GM21576 (cell line): ENCODE data around the gene ZNF175.
A peak's percentile ranks its signal among the peaks of the same experiment; 100 is the strongest.

ENCODE experiments used
- ATAC-seq: cut with Tn5 transposase; IDR thresholded peaks from one replicate; pipeline ENCODE4 v1.9.1; 2021; ENCODE audit warnings: mild to moderate bottlenecking, moderate library complexity; ENCODE audit not compliant: unreplicated experiment

The ZNF175 gene

DNA sequence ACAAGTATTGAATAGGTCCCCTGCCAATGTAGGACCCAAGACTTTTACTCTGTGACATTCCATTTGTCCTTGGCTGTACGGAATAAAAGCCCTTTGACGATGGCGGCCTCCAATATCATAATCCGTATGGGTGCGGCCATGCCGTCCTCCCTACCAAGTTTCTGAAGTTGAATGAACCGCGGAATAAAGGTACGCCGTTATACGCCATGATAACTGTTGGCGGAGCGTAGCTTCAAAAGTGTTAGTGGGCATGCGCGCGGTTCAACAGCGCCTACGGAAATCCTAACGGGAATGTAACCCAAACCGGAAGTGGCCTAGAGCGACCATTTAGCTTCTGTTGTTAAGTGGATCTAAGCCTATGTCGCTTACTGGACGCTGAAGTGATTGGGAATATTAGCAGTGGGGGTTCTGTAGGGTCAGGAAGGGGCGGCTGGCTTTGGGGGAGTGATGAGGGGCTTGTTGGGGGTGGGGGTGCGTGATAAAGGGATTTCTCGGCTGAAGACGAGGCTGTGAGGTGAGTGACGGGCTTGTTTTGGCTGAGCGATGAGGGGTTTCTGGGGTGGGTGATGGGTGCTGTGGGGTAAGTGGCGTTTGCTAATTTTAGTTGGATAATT, at the start of gene ZNF175:
Gene ZNF175 (plus strand): TSS at position 322 of the 614 bp plus-strand sequence. CDS start 2,047 bp downstream, outside the sequence.
- ATAC-seq: no peak

DNA sequence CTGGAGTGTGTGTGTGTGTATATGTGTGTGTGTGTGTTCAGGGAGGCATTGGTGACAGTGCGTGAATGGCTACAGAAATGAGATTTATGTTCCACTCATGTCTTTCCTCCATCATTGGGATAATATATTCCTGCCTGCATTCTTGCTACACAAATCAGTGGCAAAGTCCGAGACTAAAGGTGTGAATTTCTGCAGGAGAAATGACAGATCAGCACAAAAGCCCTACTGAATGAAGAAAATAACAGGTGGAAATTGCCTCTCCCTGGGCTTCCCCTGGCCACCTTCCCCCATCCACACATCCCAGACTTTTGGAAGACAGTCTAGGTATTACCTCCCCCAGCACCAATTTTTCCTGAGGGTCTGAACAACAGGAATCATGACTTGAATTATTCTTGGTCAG, 49.7 kb upstream of the ZNF175 start:
- ATAC-seq: no peak

DNA sequence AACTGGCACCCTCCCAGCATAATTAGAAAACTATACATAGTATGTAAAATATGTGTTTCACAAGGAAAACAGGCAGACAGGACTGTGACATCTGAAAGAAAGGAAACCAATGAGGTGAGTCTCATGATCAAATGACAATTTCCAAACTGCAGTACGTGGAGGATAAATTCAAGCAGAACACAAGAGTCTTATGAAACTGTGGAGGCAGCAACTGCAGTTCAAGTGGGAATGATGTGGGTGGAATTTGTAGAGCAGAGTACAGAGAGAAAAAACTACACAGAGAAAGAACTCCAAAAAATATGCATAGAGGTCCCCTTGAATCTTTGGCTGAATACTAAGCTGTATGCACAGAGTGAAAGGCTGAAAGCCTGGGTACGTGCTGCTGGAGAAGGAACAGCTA, 49.3 kb upstream of the ZNF175 start:
- no peak for ATAC-seq

- ATAC-seq: no peak
Measured at GRCh38 chr19:51524666-51525264, 46.3 kb upstream of the ZNF175 start.

- no peak for ATAC-seq
Measured at GRCh38 chr19:51525651-51526050, 45.4 kb upstream of the ZNF175 start.

- ATAC-seq: no peak
Measured at GRCh38 chr19:51529301-51529700, 41.8 kb upstream of the ZNF175 start.

GRCh38 chr19:51530616-51531015, 40.5 kb upstream of the ZNF175 start:
- no peak for ATAC-seq

DNA sequence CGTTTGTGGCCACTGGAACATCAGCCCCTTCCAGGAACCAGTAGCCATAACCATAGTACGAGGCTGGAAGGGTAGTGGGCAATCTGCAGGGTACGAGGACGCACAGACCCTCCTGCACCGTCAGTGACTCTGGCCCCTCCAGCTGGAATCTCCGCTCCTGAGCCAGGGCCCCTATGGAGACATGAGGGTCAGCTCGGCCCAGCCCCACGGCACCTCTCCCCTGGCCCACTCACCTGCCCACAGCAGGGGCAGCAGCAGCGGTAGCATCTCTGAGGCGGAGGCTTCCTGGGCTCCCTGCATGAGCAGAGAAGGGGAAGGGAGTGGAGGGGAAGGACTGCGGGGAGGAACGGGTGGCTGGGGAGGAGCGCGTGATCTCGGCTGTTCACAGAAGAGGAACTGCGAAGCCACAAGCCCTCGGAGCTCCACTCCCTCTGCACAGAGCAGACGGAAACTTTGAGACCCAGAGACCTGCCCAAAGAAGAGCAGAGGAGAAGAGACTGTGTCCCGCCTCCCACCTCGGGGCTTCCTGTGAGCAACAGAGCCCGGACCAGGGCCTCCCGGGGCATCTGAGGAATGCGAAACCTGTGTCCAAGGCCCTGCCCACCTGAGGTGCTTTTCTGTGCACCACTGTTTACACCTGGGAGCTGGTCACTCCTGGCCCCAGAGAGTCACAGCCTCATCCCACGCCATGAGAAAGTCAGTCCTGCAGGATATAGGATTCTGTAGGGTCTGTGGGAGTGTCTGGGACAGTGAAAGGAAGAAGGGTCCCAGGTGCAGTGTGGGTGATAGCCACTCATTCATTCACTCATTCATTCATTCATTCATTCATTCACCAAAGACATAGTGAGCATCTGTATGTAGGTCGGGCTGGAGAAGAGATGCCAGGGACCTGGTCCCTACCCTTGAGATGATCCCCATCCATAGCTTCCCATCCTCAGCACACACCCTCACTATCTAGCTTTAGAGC, 39.5 kb upstream of the ZNF175 start, which contains the start of gene SIGLEC6:
Gene SIGLEC6 (minus strand): TSS at position 322 of the 967 bp plus-strand sequence. CDS start 22 bp downstream, at position 300.
- ATAC-seq: peak; percentile 58

DNA sequence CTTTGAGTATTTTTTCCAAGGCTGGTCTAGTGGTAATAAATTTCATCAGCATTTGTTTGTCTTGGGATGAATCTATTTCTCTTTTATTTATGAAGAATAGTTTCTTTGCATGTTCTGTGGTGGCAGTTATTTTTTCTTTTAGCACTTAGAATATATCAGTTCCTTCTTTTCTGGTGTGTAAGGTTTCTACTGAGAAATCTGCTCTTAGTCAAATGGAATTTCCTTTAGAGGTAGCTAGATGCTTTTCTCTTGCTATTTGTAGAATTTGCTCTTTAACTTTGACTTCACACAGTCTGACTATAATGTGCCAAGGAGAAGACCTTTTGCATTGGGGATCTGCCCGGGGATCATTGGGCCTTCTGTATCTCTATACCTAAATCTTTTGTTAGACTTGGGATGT, 35.5 kb upstream of the ZNF175 start:
- no peak for ATAC-seq

GRCh38 chr19:51539821-51540366, 31.2 kb upstream of the ZNF175 start:
- no peak for ATAC-seq

DNA sequence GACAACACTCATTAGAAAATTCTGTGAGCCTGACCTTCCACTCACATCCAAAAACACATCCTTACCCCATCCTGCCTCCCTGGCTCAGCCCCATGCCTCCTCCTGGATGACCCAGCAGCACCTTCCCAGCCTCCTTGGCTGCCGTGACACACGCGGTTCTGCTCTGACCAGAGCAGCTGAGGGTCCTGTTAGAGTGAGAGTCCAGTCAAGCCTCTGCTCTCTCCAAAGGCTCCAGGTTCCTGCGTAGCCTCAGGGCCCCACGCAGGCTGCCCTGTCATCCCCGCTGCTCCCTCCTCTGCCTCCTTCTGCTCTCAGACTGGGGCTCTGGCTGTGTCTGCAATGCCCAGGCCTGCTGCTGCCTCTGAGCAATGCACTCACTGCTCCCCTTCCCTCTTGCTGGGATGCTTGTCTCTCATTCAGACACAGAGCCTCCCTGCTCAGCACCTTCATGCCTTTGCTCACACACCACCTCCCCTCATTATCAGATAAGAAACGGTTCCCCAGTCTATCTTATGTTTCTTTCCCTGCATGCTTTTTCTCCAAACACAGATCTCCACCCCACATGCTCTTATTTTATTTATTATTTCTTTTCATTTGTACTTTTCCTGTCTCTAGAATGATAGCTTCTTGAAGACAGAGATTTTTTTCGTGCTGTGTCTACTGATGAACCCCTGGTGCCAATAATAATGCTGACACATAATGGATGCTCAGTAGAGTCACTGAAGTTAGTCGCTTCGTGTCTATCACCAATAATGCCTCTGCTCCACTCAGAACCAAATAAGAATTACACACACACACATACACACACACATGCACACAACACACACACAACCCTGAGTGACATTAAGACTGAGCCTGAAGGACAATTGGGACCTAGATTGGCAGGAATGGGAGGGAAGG, 29.4 kb upstream of the ZNF175 start:
- ATAC-seq: no peak

DNA sequence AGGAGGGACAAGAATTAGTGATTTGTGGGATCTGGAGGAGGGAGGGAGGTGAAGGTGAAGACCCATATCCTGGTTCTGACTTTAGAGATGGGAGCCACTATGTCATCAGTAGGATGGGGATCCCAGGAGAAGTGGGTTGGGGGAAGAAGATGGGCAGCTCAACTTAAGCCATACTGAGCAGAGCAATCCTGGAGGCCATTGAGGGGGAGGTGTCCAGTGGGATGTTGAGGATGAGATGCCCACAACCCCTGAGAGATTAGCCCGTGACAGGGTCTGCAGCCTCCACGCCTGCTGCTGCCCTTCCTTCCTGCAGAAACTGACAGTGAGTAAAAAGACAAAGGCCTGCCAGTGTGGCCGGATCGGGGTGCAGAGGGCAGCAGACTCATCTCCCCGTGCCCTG, 28.4 kb upstream of the ZNF175 start:
- ATAC-seq: no peak

- no peak for ATAC-seq
Measured at GRCh38 chr19:51544038-51544437, 27.0 kb upstream of the ZNF175 start.

- no peak for ATAC-seq
Measured at GRCh38 chr19:51546107-51546649, 24.9 kb upstream of the ZNF175 start.

DNA sequence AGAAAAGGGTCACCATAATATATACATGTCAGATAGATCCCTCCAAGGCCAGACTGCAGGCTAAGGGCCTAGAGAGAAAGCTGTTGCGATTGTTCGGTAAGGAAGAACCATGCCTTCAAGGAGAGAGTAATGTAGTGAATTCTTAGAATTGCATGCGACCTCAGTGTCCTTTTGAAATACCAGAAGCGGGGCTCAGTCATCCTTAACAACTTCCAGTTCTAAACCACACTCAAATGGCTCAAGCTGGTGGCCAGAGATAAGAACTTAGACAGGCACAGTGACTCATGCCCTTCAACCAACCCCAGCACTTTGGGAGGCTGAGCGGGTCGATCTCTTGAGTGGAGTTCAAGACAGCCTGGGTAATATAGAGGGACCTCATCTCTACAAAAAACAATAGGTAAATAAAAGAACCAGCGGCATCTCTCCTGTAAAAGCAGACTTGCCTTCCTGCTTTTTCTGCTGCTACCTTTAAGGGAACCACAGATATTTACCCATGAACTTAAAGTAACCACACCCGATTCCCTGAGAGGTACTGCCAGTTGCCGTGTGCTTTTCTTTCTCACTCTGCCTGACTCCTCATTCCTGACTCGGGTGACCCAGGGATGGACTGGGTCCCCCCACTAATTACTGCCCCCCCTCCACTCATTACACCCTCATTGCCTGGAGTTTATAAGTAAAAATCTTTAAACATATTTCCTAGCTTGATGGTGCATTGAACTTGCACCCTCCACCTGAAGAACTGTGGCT, 24.3 kb upstream of the ZNF175 start:
- no peak for ATAC-seq

GRCh38 chr19:51547397-51548212, 23.5 kb upstream of the ZNF175 start:
- ATAC-seq: no peak

DNA sequence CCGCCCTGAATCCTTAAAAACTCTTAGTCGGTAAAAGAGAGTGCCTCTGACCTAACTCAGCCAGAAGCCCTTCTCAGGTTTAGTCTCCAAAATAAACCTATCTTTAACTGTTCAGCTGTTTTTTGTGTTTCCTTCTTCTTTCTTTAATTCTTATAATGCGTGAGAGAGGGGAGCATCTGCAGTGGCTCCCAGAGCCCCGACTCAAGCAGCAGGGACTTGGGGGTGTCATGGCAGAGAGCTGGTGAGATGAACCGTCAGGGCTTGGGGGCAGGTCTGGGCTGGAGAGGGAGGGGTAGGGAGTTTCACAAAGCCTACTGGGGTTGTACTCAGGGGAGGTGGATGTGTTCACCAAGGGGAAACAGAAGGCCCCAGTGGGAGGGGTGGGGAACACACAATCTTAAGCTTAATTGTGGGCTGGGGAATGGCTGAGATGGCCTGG, 22.9 kb upstream of the ZNF175 start:
- ATAC-seq: no peak

GRCh38 chr19:51548891-51549305, 22.2 kb upstream of the ZNF175 start:
- ATAC-seq: no peak
